SJCRH30 (cell line): ENCODE data around the gene CCDC174. TPM values are rescaled to one million over a fixed set of nuclear protein-coding genes. Genes with fewer than 3 reads are reported as not detected.

Experiments
- DNase-seq, 2 experiments: peaks; one replicate each; pipeline ENCODE4 v3.0.0-alpha.2; 2015 to 2020
- H3K27ac ChIP-seq: fragments of 250-450 bp; sonication (Bioruptor Pico); 2 replicates; pipeline ENCODE4 v1.5.1; 2020; ENCODE audit warnings: mild to moderate bottlenecking, moderate library complexity
- H3K27me3 ChIP-seq: fragments of 250-450 bp; sonication (Bioruptor Pico); 2 replicates; pipeline ENCODE4 v1.5.1; 2020; ENCODE audit warnings: mild to moderate bottlenecking, moderate library complexity
- H3K36me3 ChIP-seq: fragments of 250-450 bp; sonication (Bioruptor Pico); 2 replicates; pipeline ENCODE4 v1.5.1; 2020; ENCODE audit warnings: mild to moderate bottlenecking, moderate library complexity
- H3K4me1 ChIP-seq: fragments of 250-450 bp; sonication (Bioruptor Pico); 2 replicates; pipeline ENCODE4 v1.5.1; 2020; ENCODE audit warnings: mild to moderate bottlenecking, moderate library complexity
- H3K4me3 ChIP-seq: fragments of 250-450 bp; sonication (Bioruptor Pico); 2 replicates; pipeline ENCODE4 v1.5.1; 2020; ENCODE audit warnings: mild to moderate bottlenecking, moderate library complexity
- H3K9me3 ChIP-seq: fragments of 250-450 bp; sonication (Bioruptor Pico); replicated peaks from 2 replicates; pipeline ENCODE4 v1.5.1; 2020; ENCODE audit warnings: mild to moderate bottlenecking, moderate library complexity
- total RNA-seq: library from RNA; depleted of rRNA; stranded (reverse); fragments of >200 nt; shearing (Covaris generic); gene quantifications from 2 replicates; pipeline ENCODE4 v1.2.3, GENCODE V29; 2014

The CCDC174 gene
- total RNA-seq, 1 experiment from 2014 or later: 16.6 TPM

- no peaks in the 10 kb centered on the region for H3K9me3 ChIP-seq
- H3K36me3 ChIP-seq: no peaks in the 10 kb centered on the region
- no peak for DNase-seq
- H3K4me1 ChIP-seq: no peaks in the 10 kb centered on the region
- H3K4me3 ChIP-seq: no peak overlapping the region
- H3K27me3 ChIP-seq: peaks cover 12% of the 10 kb centered on the region
- H3K27ac ChIP-seq: no peak overlapping the region
These were observed 34.0 kb upstream of the CCDC174 start for GRCh38 chr3:14617508-14618023.

- Histone ChIP-seq H3K36me3 (no peaks in the 10 kb centered on the region), H3K4me1 (no peaks in the 10 kb centered on the region), H3K27ac (no peak overlapping the region), H3K27me3 (peaks cover 9% of the 10 kb centered on the region), H3K9me3 (no peaks in the 10 kb centered on the region), H3K4me3 (no peak overlapping the region)
- DNase-seq: no peak
These were observed 32.0 kb upstream of the CCDC174 start for GRCh38 chr3:14619605-14620004.

GRCh38 chr3:14620512-14620911 is 31.1 kb upstream of the CCDC174 start:
- no peaks in the 10 kb centered on the region for H3K4me1 ChIP-seq
- peaks cover 9% of the 10 kb centered on the region for H3K27me3 ChIP-seq
- no peak for DNase-seq
- H3K36me3 ChIP-seq: no peaks in the 10 kb centered on the region
- no peak overlapping the region for H3K27ac ChIP-seq
- H3K9me3 ChIP-seq: no peaks in the 10 kb centered on the region
- H3K4me3 ChIP-seq: no peak overlapping the region

- Histone ChIP-seq H3K27ac (no peak overlapping the region), H3K4me1 (no peaks in the 10 kb centered on the region), H3K4me3 (no peak overlapping the region), H3K27me3 (peaks cover 9% of the 10 kb centered on the region), H3K36me3 (no peaks in the 10 kb centered on the region), H3K9me3 (no peaks in the 10 kb centered on the region)
- DNase-seq: no peak
These were observed 30.5 kb upstream of the CCDC174 start for GRCh38 chr3:14621093-14621492.

- H3K4me3 ChIP-seq: no peak overlapping the region
- peaks cover 3% of the 10 kb centered on the region for H3K27me3 ChIP-seq
- H3K27ac ChIP-seq: no peak overlapping the region
- no peaks in the 10 kb centered on the region for H3K36me3 ChIP-seq
- no peaks in the 10 kb centered on the region for H3K4me1 ChIP-seq
- no peak for DNase-seq
- H3K9me3 ChIP-seq: no peaks in the 10 kb centered on the region
These were observed 29.2 kb upstream of the CCDC174 start for GRCh38 chr3:14622368-14622767.

GRCh38 chr3:14623569-14624051 is 28.0 kb upstream of the CCDC174 start:
- no peaks in the 10 kb centered on the region for H3K4me1 ChIP-seq
- peaks cover 4% of the 10 kb centered on the region; the same call in 1 of the 2 replicates for H3K27me3 ChIP-seq

GRCh38 chr3:14624498-14624897 is 27.1 kb upstream of the CCDC174 start:
- Histone ChIP-seq H3K36me3 (no peaks in the 10 kb centered on the region), H3K9me3 (no peaks in the 10 kb centered on the region), H3K27me3 (peaks cover 13% of the 10 kb centered on the region; the same call in 1 of the 2 replicates), H3K4me1 (no peaks in the 10 kb centered on the region), H3K4me3 (no peak overlapping the region), H3K27ac (no peak overlapping the region)
- DNase-seq: no peak

More at GRCh38 chr3:14623569-14624051, 28.0 kb upstream of the CCDC174 start:
- no peaks in the 10 kb centered on the region for H3K9me3 ChIP-seq
- H3K27ac ChIP-seq: no peak overlapping the region
- no peaks in the 10 kb centered on the region for H3K36me3 ChIP-seq
- DNase-seq: no peak
- no peak overlapping the region for H3K4me3 ChIP-seq

- no peaks in the 10 kb centered on the region for H3K4me1 ChIP-seq
- no peak for DNase-seq
- H3K27me3 ChIP-seq: peaks cover 18% of the 10 kb centered on the region; the same call in 1 of the 2 replicates
These were observed 26.1 kb upstream of the CCDC174 start for GRCh38 chr3:14625443-14625842.

GRCh38 chr3:14627815-14628214 is 23.7 kb upstream of the CCDC174 start:
- Histone ChIP-seq H3K4me3 (no peak overlapping the region), H3K27ac (no peak overlapping the region), H3K36me3 (no peaks in the 10 kb centered on the region), H3K4me1 (no peaks in the 10 kb centered on the region), H3K9me3 (no peaks in the 10 kb centered on the region), H3K27me3 (peaks cover 25% of the 10 kb centered on the region; the same call in 1 of the 2 replicates)
- DNase-seq: no peak

More at GRCh38 chr3:14625443-14625842, 26.1 kb upstream of the CCDC174 start:
- Histone ChIP-seq H3K4me3 (no peak overlapping the region), H3K36me3 (no peaks in the 10 kb centered on the region), H3K27ac (no peak overlapping the region), H3K9me3 (no peaks in the 10 kb centered on the region)

GRCh38 chr3:14628406-14628805 is 23.2 kb upstream of the CCDC174 start:
- no peak for DNase-seq

GRCh38 chr3:14630404-14631100 is 21.0 kb upstream of the CCDC174 start:
- Histone ChIP-seq H3K27ac (no peak overlapping the region), H3K4me1 (no peaks in the 10 kb centered on the region), H3K9me3 (no peaks in the 10 kb centered on the region), H3K4me3 (no peak overlapping the region), H3K36me3 (no peaks in the 10 kb centered on the region), H3K27me3 (peaks cover 30% of the 10 kb centered on the region)
- DNase-seq: no peak

More at GRCh38 chr3:14628406-14628805, 23.2 kb upstream of the CCDC174 start:
- H3K4me3 ChIP-seq: no peak overlapping the region
- no peaks in the 10 kb centered on the region for H3K36me3 ChIP-seq
- no peaks in the 10 kb centered on the region for H3K9me3 ChIP-seq
- no peak overlapping the region for H3K27ac ChIP-seq
- H3K27me3 ChIP-seq: peaks cover 25% of the 10 kb centered on the region; the same call in 1 of the 2 replicates
- H3K4me1 ChIP-seq: no peaks in the 10 kb centered on the region

GRCh38 chr3:14631101-14631497 is 20.5 kb upstream of the CCDC174 start:
- Histone ChIP-seq H3K4me1 (no peaks in the 10 kb centered on the region), H3K4me3 (no peak overlapping the region), H3K36me3 (no peaks in the 10 kb centered on the region), H3K9me3 (no peaks in the 10 kb centered on the region), H3K27ac (no peak overlapping the region), H3K27me3 (peaks cover 30% of the 10 kb centered on the region)
- no peak for DNase-seq

GRCh38 chr3:14631687-14632441 is 19.7 kb upstream of the CCDC174 start:
- H3K36me3 ChIP-seq: no peaks in the 10 kb centered on the region
- no peaks in the 10 kb centered on the region for H3K9me3 ChIP-seq
- no peak overlapping the region for H3K4me3 ChIP-seq
- no peak for DNase-seq
- no peaks in the 10 kb centered on the region for H3K4me1 ChIP-seq
- H3K27me3 ChIP-seq: peaks cover 30% of the 10 kb centered on the region
- no peak overlapping the region for H3K27ac ChIP-seq

GRCh38 chr3:14632442-14632930 is 19.1 kb upstream of the CCDC174 start:
- Histone ChIP-seq H3K27ac (no peak overlapping the region), H3K4me3 (no peak overlapping the region), H3K4me1 (no peaks in the 10 kb centered on the region), H3K9me3 (no peaks in the 10 kb centered on the region), H3K27me3 (peaks cover 28% of the 10 kb centered on the region), H3K36me3 (no peaks in the 10 kb centered on the region)
- DNase-seq: no peak

- no peak overlapping the region for H3K27ac ChIP-seq
- no peaks in the 10 kb centered on the region for H3K4me1 ChIP-seq
- H3K4me3 ChIP-seq: no peak overlapping the region
- DNase-seq: no peak
- H3K27me3 ChIP-seq: peaks cover 26% of the 10 kb centered on the region
- no peaks in the 10 kb centered on the region for H3K36me3 ChIP-seq
- H3K9me3 ChIP-seq: no peaks in the 10 kb centered on the region
These were observed 18.1 kb upstream of the CCDC174 start for GRCh38 chr3:14633417-14633816.
